ENCODE data around the gene KCNJ16. TPM values are rescaled to one million over a fixed set of nuclear protein-coding genes. Genes with fewer than 3 reads are reported as not detected.

The KCNJ16 gene
- total and polyA plus RNA-seq, 9 of the 15 experiments (the other 6 are each of a cell fraction or from before 2014, with no cell fraction given) = 0.01 to 0.75 (median 0.07) TPM; not detected in 4

GRCh38 chr17:70120425-70120824, 45.4 kb downstream of the KCNJ16 start (continued):
- TF ChIP-seq ELK1 (CRISPR knock-in tag; IDR thresholded peaks at IDR 0.05) = no peak

GRCh38 chr17:70121126-70121525, 46.1 kb downstream of the KCNJ16 start:
- peaks cover 53% of the 10 kb centered on the region; the same call in 2 of the 3 replicates for H3K36me3 ChIP-seq (ENCODE audit: control insufficient read depth, insufficient read depth, low read length)
- no peak overlapping the region for H3K27ac ChIP-seq (ENCODE audit: extremely low read depth, low read depth, low read length)
- no peak overlapping the region for H2AFZ ChIP-seq (ENCODE audit: low read depth, low read length)
- H3K4me2 ChIP-seq (ENCODE audit: insufficient read depth, low read length) = no peak overlapping the region
- no peak overlapping the region for H3K9ac ChIP-seq (ENCODE audit: insufficient read depth in 1 of 2, low read depth in 2 of 2, low read length in 2 of 2)
- FAIRE-seq (no peak), DNase-seq (ENCODE audit: extremely low read depth in 1 of 4, low spot score in 3 of 4) (no peak), ATAC-seq (no peak)
- in situ Hi-C loops (cut with MboI) = no loop called here
- no peaks in the 10 kb centered on the region for H3K27me3 ChIP-seq (ENCODE audit: control insufficient read depth in 2 of 2, insufficient read depth in 2 of 2, low read length in 2 of 2)
- CTCF ChIA-PET (ENCODE audit: low intra/inter-chr PET ratio) = no interaction called here
- H3K79me2 ChIP-seq (ENCODE audit: control insufficient read depth, insufficient read depth, low read length) = peaks cover 93% of the 10 kb centered on the region
- H3K4me3 ChIP-seq = no peak overlapping the region
- 42% methylated on average over 3 of the region's 3 CpGs for WGBS (ENCODE audit: insufficient coverage, low coverage, missing lambda C conversion rate)
- POLR2A ChIA-PET = interaction anchor here (1.1 kb wide), 2 partner anchors 13 to 15 kb away, joined by 3 read pairs; no protein-coding TSS in a partner anchor
- BruUV-seq (replicated peaks) = no TSS peak
- H4K20me1 ChIP-seq (replicated peaks; ENCODE audit: control insufficient read depth, insufficient read depth, low read length) = no peaks in the 10 kb centered on the region
- no peaks in the 10 kb centered on the region for H3K9me3 ChIP-seq (replicated peaks; ENCODE audit: control insufficient read depth, insufficient read depth, low read depth, low read length)
- intact Hi-C loops (cut with micrococcal nuclease) = no loop called here
- no peaks in the 10 kb centered on the region for H3K9me1 ChIP-seq (ENCODE audit: control insufficient read depth, insufficient read depth, low read length)
- H3K4me1 ChIP-seq (replicated peaks in 1 of 2; ENCODE audit: control insufficient read depth in 2 of 2, insufficient read depth in 2 of 2, low read length in 2 of 2) = peaks cover 0 to 12% of the 10 kb centered on the region in 2 experiments; a peak in 2 of 5 replicates
- no peak for TF ChIP-seq DACH1 (IDR thresholded peaks at IDR 0.05; ENCODE audit: partially characterized antibody)
- no peak for TF ChIP-seq ZFP36 (IDR thresholded peaks at IDR 0.05; ENCODE audit: low read depth, low read length, partially characterized antibody)
- no peak for TF ChIP-seq ZZZ3 (IDR thresholded peaks at IDR 0.05)
- TF ChIP-seq DIDO1 (tag; IDR thresholded peaks at IDR 0.05; ENCODE audit: low read depth) = no peak
- TF ChIP-seq SRSF1 (IDR thresholded peaks at IDR 0.05; ENCODE audit: low read depth, low read length) = no peak
- TF ChIP-seq ERF (CRISPR knock-in tag; IDR thresholded peaks at IDR 0.05) = no peak
- no peak for TF ChIP-seq ETV1 (tag; conservative IDR thresholded peaks at IDR 0.05; ENCODE audit: low read depth)
